Endodermal cell (in vitro differentiated cells): Measurements from ENCODE around the gene URB1. TPM values are rescaled to one million over a fixed set of nuclear protein-coding genes. Genes with fewer than 3 reads are reported as not detected.
"Not testable (repeated sequence)": the region's sequence is repeated elsewhere in the genome, so short reads cannot be mapped to it uniquely, and the experiment has no call there.

Source experiments
- DNase-seq: peaks from one replicate; pipeline ENCODE4 v3.0.0-alpha.2; 2017
- H3K27ac ChIP-seq: 2 replicates; pipeline ENCODE4 v1.5.1; 2013; ENCODE audit warnings: mild to moderate bottlenecking, low read depth, low read length, moderate library complexity
- H3K27me3 ChIP-seq: 2 replicates; pipeline ENCODE4 v1.6.1; 2013; ENCODE audit warnings: mild to moderate bottlenecking, low read length, moderate library complexity; ENCODE audit not compliant: insufficient read depth, control insufficient read depth, poor library complexity, severe bottlenecking
- H3K36me3 ChIP-seq: 2 replicates; pipeline ENCODE4 v1.7.0; 2013; ENCODE audit warnings: mild to moderate bottlenecking, low read length, moderate library complexity; ENCODE audit not compliant: control insufficient read depth, insufficient read depth
- H3K4me1 ChIP-seq: one replicate; pipeline ENCODE4 v1.7.0; 2013; ENCODE audit warnings: low read length; ENCODE audit not compliant: control insufficient read depth, insufficient read depth
- H3K4me3 ChIP-seq: 2 replicates; pipeline ENCODE4 v1.5.1; 2013; ENCODE audit warnings: mild to moderate bottlenecking, low read length, moderate library complexity
- H3K9ac ChIP-seq: 2 replicates; pipeline ENCODE4 v1.6.1; 2013; ENCODE audit warnings: mild to moderate bottlenecking, low read length, moderate library complexity; ENCODE audit not compliant: poor library complexity, severe bottlenecking; ENCODE audit errors: extremely low read depth
- H3K9me3 ChIP-seq: 2 replicates; pipeline ENCODE4 v1.6.1; 2013; ENCODE audit warnings: mild to moderate bottlenecking, low read length, moderate library complexity; ENCODE audit not compliant: control insufficient read depth
- H3K27ac Mint-ChIP-seq: 2 replicates; pipeline ENCODE4 v1.8.0; 2020; ENCODE audit warnings: mixed read lengths
- H3K27me3 Mint-ChIP-seq: 2 replicates; pipeline ENCODE4 v1.8.0; 2021; ENCODE audit warnings: mild to moderate bottlenecking, mixed read lengths; ENCODE audit not compliant: insufficient read depth
- H3K36me3 Mint-ChIP-seq: 2 replicates; pipeline ENCODE4 v1.8.0; 2020; ENCODE audit warnings: low read depth, mixed read lengths
- H3K4me1 Mint-ChIP-seq: 2 replicates; pipeline ENCODE4 v1.8.0; 2020; ENCODE audit warnings: mixed read lengths
- H3K4me3 Mint-ChIP-seq: 2 replicates; pipeline ENCODE4 v1.8.0; 2020; ENCODE audit warnings: mild to moderate bottlenecking, moderate library complexity, mixed read lengths
- H3K9me3 Mint-ChIP-seq: 2 replicates; pipeline ENCODE4 v1.8.0; 2020; ENCODE audit warnings: mild to moderate bottlenecking, mixed read lengths
- CTCF ChIP-seq: fragments of 200-600 bp; sonication (generic); conservative IDR thresholded peaks from 2 replicates; pipeline ENCODE4 v1.5.0; 2021; ENCODE audit warnings: antibody characterized with exemption, mild to moderate bottlenecking
- WGBS, 2 experiments: methylation state at CpG; one replicate each; pipeline versions ENCODE4 v1.1.5 to v1.1.7; 2013; ENCODE audit warnings: missing lambda C conversion rate in 2 of 2, mixed read lengths in 1 of 2; ENCODE audit not compliant: insufficient coverage in 1 of 2, insufficient read length in 1 of 2; 5-methylcytosine and 5-hydroxymethylcytosine counted together
- total RNA-seq, 2 donors: library from RNA; stranded (reverse); fragmentation: NEBNext Ultra II Directional in 1 of 2; extraction: Animal tissue kit (Norgen Biotek cat#: 25700) in 1 of 2; gene quantifications; 2 replicates in 1 of 2; 3 replicates in 1 of 2; pipeline ENCODE4 v1.2.1, GENCODE V29; 2021

The URB1 gene
- total RNA-seq, 2 donors from 2014 or later, result 9.4 to 14.0 TPM

- 97% methylated on average over 3 to 4 of the region's 4 CpGs for WGBS, 2 experiments
- no peak overlapping the region for H3K4me3 Mint-ChIP-seq
- no peak for DNase-seq
- H3K27ac Mint-ChIP-seq, result no peak overlapping the region
- H3K9ac ChIP-seq, result no peak overlapping the region
- H3K27ac ChIP-seq, result no peak overlapping the region
- H3K9me3 Mint-ChIP-seq, result no peaks in the 10 kb centered on the region
- no peaks in the 10 kb centered on the region for H3K9me3 ChIP-seq
- H3K36me3 ChIP-seq, result peaks cover 25% of the 10 kb centered on the region
- no peaks in the 10 kb centered on the region for H3K27me3 ChIP-seq
- peaks cover 2% of the 10 kb centered on the region for H3K4me1 Mint-ChIP-seq
- no peaks in the 10 kb centered on the region for H3K27me3 Mint-ChIP-seq
- peaks cover 30% of the 10 kb centered on the region for H3K36me3 Mint-ChIP-seq
- no peaks in the 10 kb centered on the region for H3K4me1 ChIP-seq
- H3K4me3 ChIP-seq, result no peak overlapping the region
- TF ChIP-seq CTCF, result no peak
Measured at GRCh38 chr21:32276671-32277070, 116.1 kb downstream of the URB1 start.

- no peak for TF ChIP-seq CTCF
- H3K27me3 ChIP-seq, result no peaks in the 10 kb centered on the region
- no peak overlapping the region for H3K4me3 ChIP-seq
- H3K36me3 ChIP-seq, result peaks cover 72% of the 10 kb centered on the region
- H3K9ac ChIP-seq, result no peak overlapping the region
- no peak overlapping the region for H3K27ac ChIP-seq
- H3K36me3 Mint-ChIP-seq, result peaks cover 58% of the 10 kb centered on the region
- H3K4me1 Mint-ChIP-seq, result no peaks in the 10 kb centered on the region
- H3K9me3 ChIP-seq, result no peaks in the 10 kb centered on the region
- no peak for DNase-seq
- H3K4me1 ChIP-seq, result no peaks in the 10 kb centered on the region
- H3K4me3 Mint-ChIP-seq, result no peak overlapping the region
- H3K9me3 Mint-ChIP-seq, result no peaks in the 10 kb centered on the region
- H3K27me3 Mint-ChIP-seq, result no peaks in the 10 kb centered on the region
- no peak overlapping the region for H3K27ac Mint-ChIP-seq
- WGBS, 2 experiments, result 91 to 100% methylated on average over 2 to 4 of the region's 4 CpGs
Measured at GRCh38 chr21:32270748-32271147, 122.1 kb downstream of the URB1 start.

- H3K4me3 Mint-ChIP-seq, H3K4me1 Mint-ChIP-seq, H3K9me3 ChIP-seq, H3K9me3 Mint-ChIP-seq, H3K4me3 ChIP-seq, H3K27ac ChIP-seq, H3K27me3 Mint-ChIP-seq, H3K27ac Mint-ChIP-seq, H3K9ac ChIP-seq, H3K27me3 ChIP-seq, DNase-seq, H3K4me1 ChIP-seq: not testable (repeated sequence)
- peaks cover 33% of the 10 kb centered on the region for H3K36me3 ChIP-seq
- peaks cover 29% of the 10 kb centered on the region for H3K36me3 Mint-ChIP-seq
- 97 to 100% methylated on average over 3 to 20 of the region's 23 CpGs for WGBS, 2 experiments
Measured at GRCh38 chr21:32265321-32265720, 127.5 kb downstream of the URB1 start.

GRCh38 chr21:32261929-32262328 is 130.9 kb downstream of the URB1 start:
- no peaks in the 10 kb centered on the region for H3K9me3 ChIP-seq
- no peak overlapping the region for H3K4me3 ChIP-seq
- H3K9ac ChIP-seq, result no peak overlapping the region
- H3K27me3 ChIP-seq, result no peaks in the 10 kb centered on the region
- no peaks in the 10 kb centered on the region for H3K9me3 Mint-ChIP-seq
- TF ChIP-seq CTCF, result no peak
- no peaks in the 10 kb centered on the region for H3K4me1 ChIP-seq
- peaks cover 8% of the 10 kb centered on the region for H3K4me1 Mint-ChIP-seq
- no peak overlapping the region for H3K4me3 Mint-ChIP-seq
- H3K27ac ChIP-seq, result no peak overlapping the region
- H3K36me3 ChIP-seq, result peaks cover 3% of the 10 kb centered on the region
- no peak for DNase-seq
- no peaks in the 10 kb centered on the region for H3K27me3 Mint-ChIP-seq
- peaks cover 12% of the 10 kb centered on the region for H3K36me3 Mint-ChIP-seq
- WGBS, 2 experiments, result 94 to 98% methylated on average over 5 of the region's 5 CpGs
- no peak overlapping the region for H3K27ac Mint-ChIP-seq
